AG10803 (cell line): ENCODE results near the gene ZNF383.
"Not testable (repeated sequence)": the region's sequence is repeated elsewhere in the genome, so short reads cannot be mapped to it uniquely, and the experiment has no call there.

ENCODE experiments used
- DNase-seq: peaks from one replicate; pipeline ENCODE4 v3.0.0; 2010; ENCODE audit warnings: low read depth
- H3K4me3 ChIP-seq: 2 replicates; pipeline ENCODE4 v1.5.1; 2011; ENCODE audit warnings: mild to moderate bottlenecking, low read length, control low read depth
- CTCF ChIP-seq: conservative IDR thresholded peaks from 2 replicates; pipeline ENCODE4 v1.5.1; 2011; ENCODE audit warnings: mild to moderate bottlenecking, low read length, control low read depth, inconsistent platforms

The ZNF383 gene

GRCh38 chr19:37217775-37218591 lies at the start of gene ZNF383:
ZNF383 (plus strand) TSS chr19:37218214; CDS start chr19:37230454, 12,240 bp downstream.
- H3K4me3 ChIP-seq: peak within 1 kb of the TSS; percentile 98
- DNase-seq: peak; percentile 81
- no peak for TF ChIP-seq CTCF

- DNase-seq: peak; percentile 97
- H3K4me3 ChIP-seq: peak within 1 kb of the TSS; percentile 90
- peak; percentile 19; the same call in 1 of the 2 replicates for TF ChIP-seq CTCF
Measured at GRCh38 chr19:37172368-37173366, 45.3 kb upstream of the ZNF383 start, which contains the start of gene ZNF585A. ZNF585A (minus strand) TSS chr19:37172695; CDS start chr19:37169910, 2,785 bp downstream.

GRCh38 chr19:37186071-37186470 lies 31.9 kb upstream of the ZNF383 start:
- H3K4me3 ChIP-seq, DNase-seq: not testable (repeated sequence)

GRCh38 chr19:37195248-37195647 lies 22.8 kb upstream of the ZNF383 start:
- DNase-seq, H3K4me3 ChIP-seq: not testable (repeated sequence)

- not testable (repeated sequence) for DNase-seq, H3K4me3 ChIP-seq
Measured at GRCh38 chr19:37197115-37197514, 20.9 kb upstream of the ZNF383 start.

GRCh38 chr19:37197768-37198167 lies 20.2 kb upstream of the ZNF383 start:
- H3K4me3 ChIP-seq: no peak overlapping the region
- TF ChIP-seq CTCF: no peak
- DNase-seq: no peak

- peak overlapping the region; percentile 98 for H3K4me3 ChIP-seq
- TF ChIP-seq CTCF: no peak
- DNase-seq: no peak
Measured at GRCh38 chr19:37217480-37217774, 587 bp upstream of the ZNF383 start.

- peak overlapping the region; percentile 98 for H3K4me3 ChIP-seq
- DNase-seq: peak; percentile 35
Measured at GRCh38 chr19:37218592-37218935, 550 bp downstream of the ZNF383 start.

More at GRCh38 chr19:37218592-37218935, 550 bp downstream of the ZNF383 start:
- TF ChIP-seq CTCF: no peak
